Measurements from ENCODE around the gene CRHBP.

The CRHBP gene

DNA sequence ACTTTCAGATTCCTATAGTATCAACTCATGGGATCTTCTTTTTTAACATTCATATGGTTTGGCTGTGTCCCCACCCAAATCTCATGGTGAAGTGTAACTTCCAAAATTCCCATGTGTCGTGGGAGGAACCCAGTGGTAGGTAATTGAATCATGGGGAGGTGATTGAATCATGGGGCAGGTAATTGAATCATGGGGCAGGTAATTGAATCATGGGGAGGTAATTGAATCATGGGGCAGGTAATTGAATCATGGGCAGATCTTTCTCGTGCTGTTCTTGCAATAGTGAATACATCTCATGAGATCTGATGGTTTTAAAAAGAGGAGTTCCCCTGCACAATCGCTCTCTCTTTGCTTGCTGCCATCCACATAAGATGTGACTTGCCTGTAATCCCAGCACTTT lies 55.6 kb downstream of the CRHBP start (continued):
- no peak; the same call in 1 of the 2 replicates for TF ChIP-seq TCF4 (CRISPR knock-in tag; IDR thresholded peaks at IDR 0.05; ENCODE audit: borderline replicate concordance)
- TF ChIP-seq, protein P1, sequence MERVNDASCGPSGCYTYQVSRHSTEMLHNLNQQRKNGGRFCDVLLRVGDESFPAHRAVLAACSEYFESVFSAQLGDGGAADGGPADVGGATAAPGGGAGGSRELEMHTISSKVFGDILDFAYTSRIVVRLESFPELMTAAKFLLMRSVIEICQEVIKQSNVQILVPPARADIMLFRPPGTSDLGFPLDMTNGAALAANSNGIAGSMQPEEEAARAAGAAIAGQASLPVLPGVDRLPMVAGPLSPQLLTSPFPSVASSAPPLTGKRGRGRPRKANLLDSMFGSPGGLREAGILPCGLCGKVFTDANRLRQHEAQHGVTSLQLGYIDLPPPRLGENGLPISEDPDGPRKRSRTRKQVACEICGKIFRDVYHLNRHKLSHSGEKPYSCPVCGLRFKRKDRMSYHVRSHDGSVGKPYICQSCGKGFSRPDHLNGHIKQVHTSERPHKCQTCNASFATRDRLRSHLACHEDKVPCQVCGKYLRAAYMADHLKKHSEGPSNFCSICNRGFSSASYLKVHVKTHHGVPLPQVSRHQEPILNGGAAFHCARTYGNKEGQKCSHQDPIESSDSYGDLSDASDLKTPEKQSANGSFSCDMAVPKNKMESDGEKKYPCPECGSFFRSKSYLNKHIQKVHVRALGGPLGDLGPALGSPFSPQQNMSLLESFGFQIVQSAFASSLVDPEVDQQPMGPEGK (CRISPR knock-in tag; IDR thresholded peaks at IDR 0.05; ENCODE audit: borderline replicate concordance) = peak; percentile 95
- TF ChIP-seq ARNTL (CRISPR knock-in tag; IDR thresholded peaks at IDR 0.05; ENCODE audit: borderline replicate concordance, low read depth) = no peak
- TF ChIP-seq TOX (CRISPR knock-in tag; IDR thresholded peaks at IDR 0.05; ENCODE audit: borderline replicate concordance) = no peak
- TF ChIP-seq ZC3H10 (CRISPR knock-in tag; IDR thresholded peaks at IDR 0.05) = 0 out of 2 replicates have a peak, but pooled peaks have one; percentile 41
- TF ChIP-seq OSR1 (CRISPR knock-in tag; IDR thresholded peaks at IDR 0.05) = no peak
- TF ChIP-seq, protein P2, sequence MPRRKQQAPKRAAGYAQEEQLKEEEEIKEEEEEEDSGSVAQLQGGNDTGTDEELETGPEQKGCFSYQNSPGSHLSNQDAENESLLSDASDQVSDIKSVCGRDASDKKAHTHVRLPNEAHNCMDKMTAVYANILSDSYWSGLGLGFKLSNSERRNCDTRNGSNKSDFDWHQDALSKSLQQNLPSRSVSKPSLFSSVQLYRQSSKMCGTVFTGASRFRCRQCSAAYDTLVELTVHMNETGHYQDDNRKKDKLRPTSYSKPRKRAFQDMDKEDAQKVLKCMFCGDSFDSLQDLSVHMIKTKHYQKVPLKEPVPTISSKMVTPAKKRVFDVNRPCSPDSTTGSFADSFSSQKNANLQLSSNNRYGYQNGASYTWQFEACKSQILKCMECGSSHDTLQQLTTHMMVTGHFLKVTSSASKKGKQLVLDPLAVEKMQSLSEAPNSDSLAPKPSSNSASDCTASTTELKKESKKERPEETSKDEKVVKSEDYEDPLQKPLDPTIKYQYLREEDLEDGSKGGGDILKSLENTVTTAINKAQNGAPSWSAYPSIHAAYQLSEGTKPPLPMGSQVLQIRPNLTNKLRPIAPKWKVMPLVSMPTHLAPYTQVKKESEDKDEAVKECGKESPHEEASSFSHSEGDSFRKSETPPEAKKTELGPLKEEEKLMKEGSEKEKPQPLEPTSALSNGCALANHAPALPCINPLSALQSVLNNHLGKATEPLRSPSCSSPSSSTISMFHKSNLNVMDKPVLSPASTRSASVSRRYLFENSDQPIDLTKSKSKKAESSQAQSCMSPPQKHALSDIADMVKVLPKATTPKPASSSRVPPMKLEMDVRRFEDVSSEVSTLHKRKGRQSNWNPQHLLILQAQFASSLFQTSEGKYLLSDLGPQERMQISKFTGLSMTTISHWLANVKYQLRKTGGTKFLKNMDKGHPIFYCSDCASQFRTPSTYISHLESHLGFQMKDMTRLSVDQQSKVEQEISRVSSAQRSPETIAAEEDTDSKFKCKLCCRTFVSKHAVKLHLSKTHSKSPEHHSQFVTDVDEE (CRISPR knock-in tag; IDR thresholded peaks at IDR 0.05) = 0 out of 2 replicates have a peak, but pooled peaks have one; percentile 61

DNA sequence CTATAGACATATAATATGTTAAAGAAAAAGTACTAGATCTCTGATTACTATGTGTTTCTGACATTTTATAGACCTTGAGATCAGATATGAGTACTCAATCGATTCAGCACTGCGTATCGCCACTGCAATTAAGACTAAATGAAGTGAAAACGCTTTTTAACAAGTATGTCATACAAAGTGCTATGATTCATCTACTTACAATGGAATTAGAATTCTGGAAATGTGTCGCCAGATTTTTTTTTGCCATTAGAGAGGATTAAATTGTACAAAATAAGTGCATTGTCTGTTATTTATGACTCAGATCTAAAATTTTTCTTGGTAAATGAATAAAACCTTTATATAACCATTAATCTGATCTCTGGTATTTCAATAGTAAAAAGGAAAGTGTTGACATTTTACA lies 57.4 kb downstream of the CRHBP start:
- no peak for ATAC-seq
- TF ChIP-seq ZNF565 (CRISPR knock-in tag; conservative IDR thresholded peaks at IDR 0.05; ENCODE audit: low read depth) = no peak
- no peak for TF ChIP-seq ZFP30 (CRISPR knock-in tag; IDR thresholded peaks at IDR 0.05)
- no peak for TF ChIP-seq PPARA (CRISPR knock-in tag; IDR thresholded peaks at IDR 0.05; ENCODE audit: borderline replicate concordance)
- no peak for TF ChIP-seq ARNTL (CRISPR knock-in tag; IDR thresholded peaks at IDR 0.05; ENCODE audit: borderline replicate concordance, low read depth)
- no peak for TF ChIP-seq GLIS3 (CRISPR knock-in tag; IDR thresholded peaks at IDR 0.05)
- TF ChIP-seq ISL1 (CRISPR knock-in tag; IDR thresholded peaks at IDR 0.05) = peak; percentile 84

DNA sequence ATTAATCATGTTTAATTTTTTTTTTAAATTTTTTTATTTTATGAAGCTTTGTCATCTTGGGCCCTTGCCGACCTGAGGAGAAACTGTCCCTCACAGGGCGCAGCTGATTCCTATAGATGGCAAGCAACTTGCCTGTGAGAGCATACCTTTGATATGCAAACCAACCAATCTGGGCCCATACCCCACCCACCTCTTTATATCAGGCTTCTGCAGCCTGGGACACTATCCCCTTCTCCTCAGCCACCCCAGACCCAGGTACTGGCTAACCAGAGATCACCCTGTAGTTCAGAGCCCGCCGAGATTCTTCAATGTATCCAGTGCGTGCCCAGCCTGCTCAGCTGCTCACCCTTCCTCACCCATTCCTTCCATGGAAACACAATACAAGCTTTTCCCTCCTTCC lies 58.7 kb downstream of the CRHBP start:
- no peak for ATAC-seq
- TF ChIP-seq PPARA (CRISPR knock-in tag; IDR thresholded peaks at IDR 0.05; ENCODE audit: borderline replicate concordance) (no peak), ZC3H10 (CRISPR knock-in tag; IDR thresholded peaks at IDR 0.05) (no peak), ZNF8 (CRISPR knock-in tag; IDR thresholded peaks at IDR 0.05) (no peak), ZNF70 (CRISPR knock-in tag; IDR thresholded peaks at IDR 0.05) (no peak), ISL1 (CRISPR knock-in tag; IDR thresholded peaks at IDR 0.05) (no peak)
- TF ChIP-seq, protein P2 (CRISPR knock-in tag; IDR thresholded peaks at IDR 0.05) = no peak
- TF ChIP-seq, protein P3, sequence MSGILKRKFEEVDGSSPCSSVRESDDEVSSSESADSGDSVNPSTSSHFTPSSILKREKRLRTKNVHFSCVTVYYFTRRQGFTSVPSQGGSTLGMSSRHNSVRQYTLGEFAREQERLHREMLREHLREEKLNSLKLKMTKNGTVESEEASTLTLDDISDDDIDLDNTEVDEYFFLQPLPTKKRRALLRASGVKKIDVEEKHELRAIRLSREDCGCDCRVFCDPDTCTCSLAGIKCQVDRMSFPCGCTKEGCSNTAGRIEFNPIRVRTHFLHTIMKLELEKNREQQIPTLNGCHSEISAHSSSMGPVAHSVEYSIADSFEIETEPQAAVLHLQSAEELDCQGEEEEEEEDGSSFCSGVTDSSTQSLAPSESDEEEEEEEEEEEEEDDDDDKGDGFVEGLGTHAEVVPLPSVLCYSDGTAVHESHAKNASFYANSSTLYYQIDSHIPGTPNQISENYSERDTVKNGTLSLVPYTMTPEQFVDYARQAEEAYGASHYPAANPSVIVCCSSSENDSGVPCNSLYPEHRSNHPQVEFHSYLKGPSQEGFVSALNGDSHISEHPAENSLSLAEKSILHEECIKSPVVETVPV (CRISPR knock-in tag; IDR thresholded peaks at IDR 0.05) = no peak

DNA sequence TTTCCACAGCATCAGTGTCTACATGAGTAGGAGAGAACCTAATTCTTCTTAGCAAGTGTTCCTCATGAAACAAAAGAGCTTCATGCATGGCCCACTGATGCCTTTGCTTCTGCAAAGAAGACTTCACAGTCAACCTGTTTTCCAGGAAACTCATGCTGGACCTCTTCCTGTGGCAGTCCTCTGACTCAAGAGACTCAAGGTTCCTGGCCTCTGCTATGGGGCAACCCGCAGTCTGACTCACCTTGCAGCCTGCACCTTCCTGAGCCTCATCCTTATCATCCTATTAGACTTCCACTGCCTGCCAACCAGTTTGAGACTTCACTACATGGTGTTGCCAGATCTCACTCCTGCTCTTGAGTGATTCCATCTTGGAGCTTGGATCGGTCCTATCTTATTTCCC lies 59.8 kb downstream of the CRHBP start:
- ATAC-seq = no peak
- TF ChIP-seq, protein P2 (CRISPR knock-in tag; IDR thresholded peaks at IDR 0.05) = no peak
- TF ChIP-seq ZNF8 (CRISPR knock-in tag; IDR thresholded peaks at IDR 0.05) = no peak
- TF ChIP-seq ZC3H10 (CRISPR knock-in tag; IDR thresholded peaks at IDR 0.05) = no peak
- TF ChIP-seq OSR1 (CRISPR knock-in tag; IDR thresholded peaks at IDR 0.05) = no peak
- TF ChIP-seq BACH2 (CRISPR knock-in tag; IDR thresholded peaks at IDR 0.05; ENCODE audit: borderline replicate concordance) = no peak
- no peak for TF ChIP-seq ZFP30 (CRISPR knock-in tag; IDR thresholded peaks at IDR 0.05)
- TF ChIP-seq RARB (CRISPR knock-in tag; IDR thresholded peaks at IDR 0.05) = no peak
- no peak for TF ChIP-seq CSDC2 (CRISPR knock-in tag; IDR thresholded peaks at IDR 0.05)
- TF ChIP-seq, protein P4, sequence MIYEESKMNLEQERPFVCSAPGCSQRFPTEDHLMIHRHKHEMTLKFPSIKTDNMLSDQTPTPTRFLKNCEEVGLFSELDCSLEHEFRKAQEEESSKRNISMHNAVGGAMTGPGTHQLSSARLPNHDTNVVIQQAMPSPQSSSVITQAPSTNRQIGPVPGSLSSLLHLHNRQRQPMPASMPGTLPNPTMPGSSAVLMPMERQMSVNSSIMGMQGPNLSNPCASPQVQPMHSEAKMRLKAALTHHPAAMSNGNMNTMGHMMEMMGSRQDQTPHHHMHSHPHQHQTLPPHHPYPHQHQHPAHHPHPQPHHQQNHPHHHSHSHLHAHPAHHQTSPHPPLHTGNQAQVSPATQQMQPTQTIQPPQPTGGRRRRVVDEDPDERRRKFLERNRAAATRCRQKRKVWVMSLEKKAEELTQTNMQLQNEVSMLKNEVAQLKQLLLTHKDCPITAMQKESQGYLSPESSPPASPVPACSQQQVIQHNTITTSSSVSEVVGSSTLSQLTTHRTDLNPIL (CRISPR knock-in tag; IDR thresholded peaks at IDR 0.05; ENCODE audit: low read depth) = no peak
- TF ChIP-seq ZFP3 (CRISPR knock-in tag; IDR thresholded peaks at IDR 0.05) = no peak
- TF ChIP-seq SNAI2 (CRISPR knock-in tag; IDR thresholded peaks at IDR 0.05) = no peak
- no peak for TF ChIP-seq ISL1 (CRISPR knock-in tag; IDR thresholded peaks at IDR 0.05)
- TF ChIP-seq ZNF565 (CRISPR knock-in tag; conservative IDR thresholded peaks at IDR 0.05; ENCODE audit: low read depth) = no peak
- no peak for TF ChIP-seq ESRRG (CRISPR knock-in tag; IDR thresholded peaks at IDR 0.05)
- TF ChIP-seq PPARA (CRISPR knock-in tag; IDR thresholded peaks at IDR 0.05; ENCODE audit: borderline replicate concordance) = no peak

Data from SK-N-SH treated with all-trans-retinoic acid at 6 μM for 48 hours (cell line).